ENCODE measurements around the gene CGA. TPM values are rescaled to one million over a fixed set of nuclear protein-coding genes. Genes with fewer than 3 reads are reported as not detected.
"Not testable (repeated sequence)": the region's sequence is repeated elsewhere in the genome, so short reads cannot be mapped to it uniquely, and the experiment has no call there.

Gene CGA
- polyA plus RNA-seq (2012; ENCODE audit: insufficient read depth, insufficient read length, low read depth): not detected

DNA sequence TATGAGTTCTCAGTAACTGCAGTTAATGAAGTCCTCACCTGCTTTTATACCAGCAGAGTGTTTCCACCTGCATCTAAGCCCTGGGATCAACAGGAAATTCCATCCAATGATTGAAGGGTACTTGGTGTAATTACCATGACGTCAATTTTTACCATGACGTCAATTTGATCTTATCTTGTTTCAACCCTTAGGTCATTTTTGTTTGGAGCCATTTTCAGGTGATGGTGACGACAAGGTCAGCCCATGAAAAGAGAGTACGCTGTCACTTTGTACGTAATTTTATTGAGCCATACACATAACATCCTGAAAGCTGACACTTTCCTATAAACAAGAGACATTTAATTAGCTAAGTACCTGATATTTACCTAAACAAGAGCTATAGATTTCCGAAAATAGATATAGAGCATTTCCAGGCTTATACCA, at the start of gene CGA:
CGA (minus strand) TSS at position 20 of the 423 bp plus-strand sequence. CDS start 6,906 bp downstream, outside the sequence.
- Histone ChIP-seq H3K9me3 (no peaks in the 10 kb centered on the region), H3K36me3 (no peaks in the 10 kb centered on the region), H3K27me3 (peaks cover 29% of the 10 kb centered on the region), H3K4me1 (no peaks in the 10 kb centered on the region), H3K4me3 (ENCODE audit: low read depth, low read length) (no peak within 1 kb of the TSS)
- DNase-seq: no peak
- TF ChIP-seq CTCF (IDR thresholded peaks at IDR 0.05; ENCODE audit: low read depth, low read length): no peak

- H3K4me1 ChIP-seq; H3K4me3 ChIP-seq (ENCODE audit: low read depth, low read length); H3K36me3 ChIP-seq; H3K9me3 ChIP-seq; DNase-seq: not testable (repeated sequence)
- H3K27me3 ChIP-seq: peaks cover 18% of the 10 kb centered on the region; the same call in 1 of the 2 replicates
Measured at GRCh38 chr6:87139927-87140326, 45.0 kb upstream of the CGA start.

- no peak overlapping the region for H3K4me3 ChIP-seq (ENCODE audit: low read depth, low read length)
- DNase-seq: peak; percentile 24
- no peaks in the 10 kb centered on the region; the same call in 1 of the 2 replicates for H3K9me3 ChIP-seq
- no peaks in the 10 kb centered on the region for H3K4me1 ChIP-seq
- no peaks in the 10 kb centered on the region for H3K36me3 ChIP-seq
- H3K27me3 ChIP-seq: peaks cover 18% of the 10 kb centered on the region; the same call in 1 of the 2 replicates
- TF ChIP-seq CTCF (IDR thresholded peaks at IDR 0.05; ENCODE audit: low read depth, low read length): peak; percentile 77
Measured at GRCh38 chr6:87139236-87139635, 44.3 kb upstream of the CGA start.

- Histone ChIP-seq H3K27me3 (peaks cover 18% of the 10 kb centered on the region; the same call in 1 of the 2 replicates), H3K9me3 (no peaks in the 10 kb centered on the region; the same call in 1 of the 2 replicates), H3K4me1 (no peaks in the 10 kb centered on the region), H3K4me3 (ENCODE audit: low read depth, low read length) (no peak overlapping the region), H3K36me3 (no peaks in the 10 kb centered on the region)
- DNase-seq: no peak
- no peak for TF ChIP-seq CTCF (IDR thresholded peaks at IDR 0.05; ENCODE audit: low read depth, low read length)
Measured at GRCh38 chr6:87136963-87137362, 42.1 kb upstream of the CGA start.

DNA sequence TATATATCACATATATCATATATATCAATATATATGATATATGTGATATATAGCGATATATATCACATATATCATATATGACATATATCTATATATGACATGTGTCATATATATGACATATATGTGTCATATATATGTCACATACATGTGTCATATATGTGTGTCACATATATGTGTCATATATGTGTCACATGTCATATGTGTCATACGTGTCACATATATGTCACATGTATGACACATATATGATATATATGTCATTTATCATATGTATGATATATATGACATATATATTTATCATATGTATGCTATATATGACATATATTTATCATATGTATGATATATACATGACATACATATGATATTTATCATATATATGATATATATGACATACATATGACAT, 32.8 kb upstream of the CGA start:
- no peaks in the 10 kb centered on the region for H3K36me3 ChIP-seq
- no peaks in the 10 kb centered on the region for H3K9me3 ChIP-seq
- no peak for DNase-seq
- H3K27me3 ChIP-seq: 0 out of 2 replicates have a peak, but pooled peaks cover 3% of the 10 kb centered on the region
- H3K4me1 ChIP-seq: no peaks in the 10 kb centered on the region
- no peak for TF ChIP-seq CTCF (IDR thresholded peaks at IDR 0.05; ENCODE audit: low read depth, low read length)
- H3K4me3 ChIP-seq (ENCODE audit: low read depth, low read length): no peak overlapping the region

- no peaks in the 10 kb centered on the region for H3K4me1 ChIP-seq
- H3K4me3 ChIP-seq (ENCODE audit: low read depth, low read length): no peak overlapping the region
- DNase-seq: no peak
- H3K27me3 ChIP-seq: 0 out of 2 replicates have a peak, but pooled peaks cover 3% of the 10 kb centered on the region
- no peak for TF ChIP-seq CTCF (IDR thresholded peaks at IDR 0.05; ENCODE audit: low read depth, low read length)
- no peaks in the 10 kb centered on the region for H3K9me3 ChIP-seq
- no peaks in the 10 kb centered on the region for H3K36me3 ChIP-seq
Measured at GRCh38 chr6:87126501-87126900, 31.6 kb upstream of the CGA start.

Data from BE2C (cell line).